HEK293 (cell line): Measurements from ENCODE around the gene POLR3A.

Experiments
- BCL11A ChIP-seq: fragments of 450-650 bp; formaldehyde crosslinking; IDR thresholded peaks from 2 replicates; pipeline ENCODE4 v1.5.1; 2016; ENCODE audit warnings: low read depth, missing biosample characterization, missing genetic modification characterization
- GLI4 ChIP-seq: fragments of 450-650 bp; formaldehyde crosslinking; IDR thresholded peaks from 2 replicates; pipeline ENCODE4 v1.5.1; 2016; ENCODE audit warnings: missing biosample characterization, missing genetic modification characterization
- GLIS1 ChIP-seq: fragments of 450-650 bp; formaldehyde crosslinking; IDR thresholded peaks from 2 replicates; pipeline ENCODE4 v1.5.1; 2016; ENCODE audit warnings: missing biosample characterization, missing genetic modification characterization
- KLF9 ChIP-seq: fragments of 450-650 bp; formaldehyde crosslinking; IDR thresholded peaks from 2 replicates; pipeline ENCODE4 v1.5.1; 2016; ENCODE audit warnings: missing biosample characterization, missing genetic modification characterization, low read depth
- OSR2 ChIP-seq: fragments of 450-650 bp; formaldehyde crosslinking; IDR thresholded peaks from 2 replicates; pipeline ENCODE4 v1.5.1; 2016; ENCODE audit warnings: missing biosample characterization, missing genetic modification characterization
- SCRT1 ChIP-seq: fragments of 450-650 bp; formaldehyde crosslinking; IDR thresholded peaks from 2 replicates; pipeline ENCODE4 v1.5.1; 2016; ENCODE audit warnings: missing biosample characterization, missing genetic modification characterization, borderline replicate concordance
- TRIM28 ChIP-seq: IDR thresholded peaks from 2 replicates; pipeline ENCODE4 v1.6.1; 2011; ENCODE audit warnings: low read length, control low read depth, borderline replicate concordance
- ZBTB17 ChIP-seq: fragments of 450-650 bp; formaldehyde crosslinking; IDR thresholded peaks from 2 replicates; pipeline ENCODE4 v1.5.1; 2016; ENCODE audit warnings: missing biosample characterization, missing genetic modification characterization
- ZFP37 ChIP-seq: fragments of 450-650 bp; formaldehyde crosslinking; IDR thresholded peaks from 2 replicates; pipeline ENCODE4 v1.5.1; 2016; ENCODE audit warnings: missing biosample characterization, missing genetic modification characterization
- ZNF24 ChIP-seq: fragments of 450-650 bp; formaldehyde crosslinking; IDR thresholded peaks from 2 replicates; pipeline ENCODE4 v1.5.1; 2016; ENCODE audit warnings: missing biosample characterization, missing genetic modification characterization
- ZNF48 ChIP-seq: fragments of 450-650 bp; formaldehyde crosslinking; IDR thresholded peaks from 2 replicates; pipeline ENCODE4 v1.5.1; 2016; ENCODE audit warnings: missing biosample characterization, missing genetic modification characterization
- ZNF501 ChIP-seq: fragments of 450-650 bp; formaldehyde crosslinking; IDR thresholded peaks from 2 replicates; pipeline ENCODE4 v1.5.1; 2016; ENCODE audit warnings: missing biosample characterization, missing genetic modification characterization
- ZNF529 ChIP-seq: fragments of 450-650 bp; formaldehyde crosslinking; IDR thresholded peaks from 2 replicates; pipeline ENCODE4 v1.5.1; 2017; ENCODE audit warnings: missing genetic modification characterization, missing biosample characterization; ENCODE audit not compliant: insufficient replicate concordance
- ZNF558 ChIP-seq: fragments of 450-650 bp; formaldehyde crosslinking; IDR thresholded peaks from 2 replicates; pipeline ENCODE4 v1.5.1; 2016; ENCODE audit warnings: missing biosample characterization, missing genetic modification characterization
- ZNF629 ChIP-seq: fragments of 450-650 bp; formaldehyde crosslinking; IDR thresholded peaks from 2 replicates; pipeline ENCODE4 v1.5.1; 2017; ENCODE audit warnings: missing biosample characterization, missing genetic modification characterization
- ZNF837 ChIP-seq: fragments of 450-650 bp; formaldehyde crosslinking; IDR thresholded peaks from 2 replicates; pipeline ENCODE4 v1.5.1; 2016; ENCODE audit warnings: missing biosample characterization, missing genetic modification characterization
- TF ChIP-seq, protein P1 (sequence below): fragments of 450-650 bp; formaldehyde crosslinking; IDR thresholded peaks from 2 replicates; pipeline ENCODE4 v1.5.1; 2016; ENCODE audit warnings: missing biosample characterization, missing genetic modification characterization
- TF ChIP-seq, protein P2 (sequence below): fragments of 450-650 bp; formaldehyde crosslinking; IDR thresholded peaks from 2 replicates; pipeline ENCODE4 v1.5.1; 2016; ENCODE audit warnings: missing biosample characterization, missing genetic modification characterization
- TF ChIP-seq, protein P3 (sequence below): fragments of 450-650 bp; formaldehyde crosslinking; IDR thresholded peaks from 2 replicates; pipeline ENCODE4 v1.5.1; 2016; ENCODE audit warnings: missing biosample characterization, missing genetic modification characterization
- TF ChIP-seq, protein P4 (sequence below): fragments of 450-650 bp; formaldehyde crosslinking; IDR thresholded peaks from 2 replicates; pipeline ENCODE4 v1.5.1; 2016; ENCODE audit warnings: missing biosample characterization, missing genetic modification characterization
- TF ChIP-seq, protein P5 (sequence below): fragments of 450-650 bp; formaldehyde crosslinking; IDR thresholded peaks from 2 replicates; pipeline ENCODE4 v1.5.1; 2016; ENCODE audit warnings: missing biosample characterization, missing genetic modification characterization
- TF ChIP-seq, protein P6 (sequence below): fragments of 450-650 bp; formaldehyde crosslinking; IDR thresholded peaks from 2 replicates; pipeline ENCODE4 v1.5.1; 2017; ENCODE audit warnings: missing biosample characterization, missing genetic modification characterization
- TF ChIP-seq, protein P7 (sequence below): fragments of 450-650 bp; formaldehyde crosslinking; IDR thresholded peaks from 2 replicates; pipeline ENCODE4 v1.5.1; 2016; ENCODE audit warnings: missing biosample characterization, missing genetic modification characterization
- TF ChIP-seq, protein P8 (sequence below): fragments of 450-650 bp; IDR thresholded peaks from 2 replicates; pipeline ENCODE4 v1.5.1; 2018; ENCODE audit warnings: missing biosample characterization, missing genetic modification characterization
- TF ChIP-seq, protein P9 (sequence below): fragments of 450-650 bp; formaldehyde crosslinking; IDR thresholded peaks from 2 replicates; pipeline ENCODE4 v1.5.1; 2016; ENCODE audit warnings: missing biosample characterization, missing genetic modification characterization

The POLR3A gene

DNA sequence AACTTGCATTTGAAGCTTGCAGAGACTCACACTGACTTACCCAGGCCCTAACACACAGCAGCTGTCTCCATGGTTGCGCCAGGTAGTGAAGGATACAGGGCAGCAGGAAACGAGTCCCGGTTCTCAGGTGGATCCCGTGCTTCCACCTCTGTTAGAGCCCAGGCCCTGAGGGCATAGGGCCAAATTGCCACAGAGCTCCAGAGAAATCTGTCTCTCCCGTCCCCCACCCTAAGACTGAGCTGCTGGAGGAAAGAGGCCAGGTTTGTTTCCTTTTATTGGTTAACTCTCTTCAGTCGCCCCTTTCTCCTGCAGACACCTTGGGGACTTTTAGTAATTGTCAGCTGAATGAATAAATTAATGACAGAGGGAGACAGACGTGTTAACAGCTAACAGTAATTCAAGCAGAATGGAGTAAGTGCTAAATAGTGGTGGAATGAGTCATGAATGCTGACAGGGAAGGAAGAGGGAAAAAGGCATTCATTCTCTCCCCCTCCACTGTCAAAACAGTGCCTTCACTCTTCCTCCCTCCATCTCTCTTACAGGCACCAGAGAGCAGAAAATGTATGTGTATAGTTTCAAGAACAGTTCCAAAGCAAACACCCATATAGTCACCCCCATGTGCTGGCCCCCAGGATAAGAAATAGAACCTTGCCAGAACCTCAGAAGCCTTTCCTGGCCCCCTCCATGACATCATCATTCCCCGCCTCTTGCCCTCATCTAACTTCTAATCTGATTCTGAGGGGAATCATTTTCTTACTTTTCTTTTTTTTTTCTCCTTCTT, 86.0 kb downstream of the POLR3A start (continued):
- TF ChIP-seq BCL11A (tag by site-specific recombination): no peak
- TF ChIP-seq, protein P1, sequence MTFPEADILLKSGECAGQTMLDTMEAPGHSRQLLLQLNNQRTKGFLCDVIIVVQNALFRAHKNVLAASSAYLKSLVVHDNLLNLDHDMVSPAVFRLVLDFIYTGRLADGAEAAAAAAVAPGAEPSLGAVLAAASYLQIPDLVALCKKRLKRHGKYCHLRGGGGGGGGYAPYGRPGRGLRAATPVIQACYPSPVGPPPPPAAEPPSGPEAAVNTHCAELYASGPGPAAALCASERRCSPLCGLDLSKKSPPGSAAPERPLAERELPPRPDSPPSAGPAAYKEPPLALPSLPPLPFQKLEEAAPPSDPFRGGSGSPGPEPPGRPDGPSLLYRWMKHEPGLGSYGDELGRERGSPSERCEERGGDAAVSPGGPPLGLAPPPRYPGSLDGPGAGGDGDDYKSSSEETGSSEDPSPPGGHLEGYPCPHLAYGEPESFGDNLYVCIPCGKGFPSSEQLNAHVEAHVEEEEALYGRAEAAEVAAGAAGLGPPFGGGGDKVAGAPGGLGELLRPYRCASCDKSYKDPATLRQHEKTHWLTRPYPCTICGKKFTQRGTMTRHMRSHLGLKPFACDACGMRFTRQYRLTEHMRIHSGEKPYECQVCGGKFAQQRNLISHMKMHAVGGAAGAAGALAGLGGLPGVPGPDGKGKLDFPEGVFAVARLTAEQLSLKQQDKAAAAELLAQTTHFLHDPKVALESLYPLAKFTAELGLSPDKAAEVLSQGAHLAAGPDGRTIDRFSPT (tag by site-specific recombination): peak; percentile 52; the same call in 1 of the 2 replicates
- TF ChIP-seq SCRT1 (tag by site-specific recombination): no peak
- 0 out of 2 replicates have a peak, but pooled peaks have one; percentile 66 for TF ChIP-seq ZNF24 (tag by site-specific recombination)
- peak; percentile 59; the same call in 1 of the 2 replicates for TF ChIP-seq TRIM28
- TF ChIP-seq, protein P2, sequence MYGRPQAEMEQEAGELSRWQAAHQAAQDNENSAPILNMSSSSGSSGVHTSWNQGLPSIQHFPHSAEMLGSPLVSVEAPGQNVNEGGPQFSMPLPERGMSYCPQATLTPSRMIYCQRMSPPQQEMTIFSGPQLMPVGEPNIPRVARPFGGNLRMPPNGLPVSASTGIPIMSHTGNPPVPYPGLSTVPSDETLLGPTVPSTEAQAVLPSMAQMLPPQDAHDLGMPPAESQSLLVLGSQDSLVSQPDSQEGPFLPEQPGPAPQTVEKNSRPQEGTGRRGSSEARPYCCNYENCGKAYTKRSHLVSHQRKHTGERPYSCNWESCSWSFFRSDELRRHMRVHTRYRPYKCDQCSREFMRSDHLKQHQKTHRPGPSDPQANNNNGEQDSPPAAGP (tag by site-specific recombination): peak; percentile 63; the same call in 1 of the 2 replicates
- peak; percentile 4 for TF ChIP-seq ZNF529 (tag by site-specific recombination)
- no peak for TF ChIP-seq GLI4 (tag by site-specific recombination)
- TF ChIP-seq, protein P3, sequence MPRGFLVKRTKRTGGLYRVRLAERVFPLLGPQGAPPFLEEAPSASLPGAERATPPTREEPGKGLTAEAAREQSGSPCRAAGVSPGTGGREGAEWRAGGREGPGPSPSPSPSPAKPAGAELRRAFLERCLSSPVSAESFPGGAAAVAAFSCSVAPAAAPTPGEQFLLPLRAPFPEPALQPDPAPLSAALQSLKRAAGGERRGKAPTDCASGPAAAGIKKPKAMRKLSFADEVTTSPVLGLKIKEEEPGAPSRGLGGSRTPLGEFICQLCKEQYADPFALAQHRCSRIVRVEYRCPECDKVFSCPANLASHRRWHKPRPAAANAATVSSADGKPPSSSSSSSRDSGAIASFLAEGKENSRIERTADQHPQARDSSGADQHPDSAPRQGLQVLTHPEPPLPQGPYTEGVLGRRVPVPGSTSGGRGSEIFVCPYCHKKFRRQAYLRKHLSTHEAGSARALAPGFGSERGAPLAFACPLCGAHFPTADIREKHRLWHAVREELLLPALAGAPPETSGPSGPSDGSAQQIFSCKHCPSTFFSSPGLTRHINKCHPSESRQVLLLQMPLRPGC: peak; percentile 66
- TF ChIP-seq ZNF558 (tag by site-specific recombination): no peak
- TF ChIP-seq, protein P4, sequence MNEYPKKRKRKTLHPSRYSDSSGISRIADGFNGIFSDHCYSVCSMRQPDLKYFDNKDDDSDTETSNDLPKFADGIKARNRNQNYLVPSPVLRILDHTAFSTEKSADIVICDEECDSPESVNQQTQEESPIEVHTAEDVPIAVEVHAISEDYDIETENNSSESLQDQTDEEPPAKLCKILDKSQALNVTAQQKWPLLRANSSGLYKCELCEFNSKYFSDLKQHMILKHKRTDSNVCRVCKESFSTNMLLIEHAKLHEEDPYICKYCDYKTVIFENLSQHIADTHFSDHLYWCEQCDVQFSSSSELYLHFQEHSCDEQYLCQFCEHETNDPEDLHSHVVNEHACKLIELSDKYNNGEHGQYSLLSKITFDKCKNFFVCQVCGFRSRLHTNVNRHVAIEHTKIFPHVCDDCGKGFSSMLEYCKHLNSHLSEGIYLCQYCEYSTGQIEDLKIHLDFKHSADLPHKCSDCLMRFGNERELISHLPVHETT (tag by site-specific recombination): peak; percentile 49; the same call in 1 of the 2 replicates
- TF ChIP-seq ZBTB17 (tag by site-specific recombination): peak; percentile 39
- TF ChIP-seq ZNF629 (tag by site-specific recombination): peak; percentile 82
- TF ChIP-seq ZNF48 (tag by site-specific recombination): no peak
- TF ChIP-seq, protein P5, sequence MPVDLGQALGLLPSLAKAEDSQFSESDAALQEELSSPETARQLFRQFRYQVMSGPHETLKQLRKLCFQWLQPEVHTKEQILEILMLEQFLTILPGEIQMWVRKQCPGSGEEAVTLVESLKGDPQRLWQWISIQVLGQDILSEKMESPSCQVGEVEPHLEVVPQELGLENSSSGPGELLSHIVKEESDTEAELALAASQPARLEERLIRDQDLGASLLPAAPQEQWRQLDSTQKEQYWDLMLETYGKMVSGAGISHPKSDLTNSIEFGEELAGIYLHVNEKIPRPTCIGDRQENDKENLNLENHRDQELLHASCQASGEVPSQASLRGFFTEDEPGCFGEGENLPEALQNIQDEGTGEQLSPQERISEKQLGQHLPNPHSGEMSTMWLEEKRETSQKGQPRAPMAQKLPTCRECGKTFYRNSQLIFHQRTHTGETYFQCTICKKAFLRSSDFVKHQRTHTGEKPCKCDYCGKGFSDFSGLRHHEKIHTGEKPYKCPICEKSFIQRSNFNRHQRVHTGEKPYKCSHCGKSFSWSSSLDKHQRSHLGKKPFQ (tag by site-specific recombination): no peak
- 0 out of 2 replicates have a peak, but pooled peaks have one; percentile 22 for TF ChIP-seq KLF9 (tag by site-specific recombination)
- no peak for TF ChIP-seq ZFP37 (tag by site-specific recombination)
- TF ChIP-seq, protein P6, sequence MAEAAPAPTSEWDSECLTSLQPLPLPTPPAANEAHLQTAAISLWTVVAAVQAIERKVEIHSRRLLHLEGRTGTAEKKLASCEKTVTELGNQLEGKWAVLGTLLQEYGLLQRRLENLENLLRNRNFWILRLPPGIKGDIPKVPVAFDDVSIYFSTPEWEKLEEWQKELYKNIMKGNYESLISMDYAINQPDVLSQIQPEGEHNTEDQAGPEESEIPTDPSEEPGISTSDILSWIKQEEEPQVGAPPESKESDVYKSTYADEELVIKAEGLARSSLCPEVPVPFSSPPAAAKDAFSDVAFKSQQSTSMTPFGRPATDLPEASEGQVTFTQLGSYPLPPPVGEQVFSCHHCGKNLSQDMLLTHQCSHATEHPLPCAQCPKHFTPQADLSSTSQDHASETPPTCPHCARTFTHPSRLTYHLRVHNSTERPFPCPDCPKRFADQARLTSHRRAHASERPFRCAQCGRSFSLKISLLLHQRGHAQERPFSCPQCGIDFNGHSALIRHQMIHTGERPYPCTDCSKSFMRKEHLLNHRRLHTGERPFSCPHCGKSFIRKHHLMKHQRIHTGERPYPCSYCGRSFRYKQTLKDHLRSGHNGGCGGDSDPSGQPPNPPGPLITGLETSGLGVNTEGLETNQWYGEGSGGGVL (tag by site-specific recombination): peak; percentile 91
- no peak for TF ChIP-seq ZNF837 (tag by site-specific recombination)
- TF ChIP-seq, protein P7, sequence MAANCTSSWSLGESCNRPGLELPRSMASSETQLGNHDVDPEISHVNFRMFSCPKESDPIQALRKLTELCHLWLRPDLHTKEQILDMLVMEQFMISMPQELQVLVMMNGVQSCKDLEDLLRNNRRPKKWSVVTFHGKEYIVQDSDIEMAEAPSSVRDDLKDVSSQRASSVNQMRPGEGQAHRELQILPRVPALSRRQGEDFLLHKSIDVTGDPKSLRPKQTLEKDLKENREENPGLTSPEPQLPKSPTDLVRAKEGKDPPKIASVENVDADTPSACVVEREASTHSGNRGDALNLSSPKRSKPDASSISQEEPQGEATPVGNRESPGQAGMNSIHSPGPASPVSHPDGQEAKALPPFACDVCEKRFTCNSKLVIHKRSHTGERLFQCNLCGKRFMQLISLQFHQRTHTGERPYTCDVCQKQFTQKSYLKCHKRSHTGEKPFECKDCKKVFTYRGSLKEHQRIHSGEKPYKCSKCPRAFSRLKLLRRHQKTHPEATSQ (tag by site-specific recombination): no peak
- TF ChIP-seq GLIS1 (tag by site-specific recombination): peak; percentile 29; the same call in 1 of the 2 replicates
- TF ChIP-seq, protein P8, sequence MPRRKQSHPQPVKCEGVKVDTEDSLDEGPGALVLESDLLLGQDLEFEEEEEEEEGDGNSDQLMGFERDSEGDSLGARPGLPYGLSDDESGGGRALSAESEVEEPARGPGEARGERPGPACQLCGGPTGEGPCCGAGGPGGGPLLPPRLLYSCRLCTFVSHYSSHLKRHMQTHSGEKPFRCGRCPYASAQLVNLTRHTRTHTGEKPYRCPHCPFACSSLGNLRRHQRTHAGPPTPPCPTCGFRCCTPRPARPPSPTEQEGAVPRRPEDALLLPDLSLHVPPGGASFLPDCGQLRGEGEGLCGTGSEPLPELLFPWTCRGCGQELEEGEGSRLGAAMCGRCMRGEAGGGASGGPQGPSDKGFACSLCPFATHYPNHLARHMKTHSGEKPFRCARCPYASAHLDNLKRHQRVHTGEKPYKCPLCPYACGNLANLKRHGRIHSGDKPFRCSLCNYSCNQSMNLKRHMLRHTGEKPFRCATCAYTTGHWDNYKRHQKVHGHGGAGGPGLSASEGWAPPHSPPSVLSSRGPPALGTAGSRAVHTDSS (tag by site-specific recombination): 0 out of 2 replicates have a peak, but pooled peaks have one; percentile 27
- TF ChIP-seq ZNF501 (tag by site-specific recombination): no peak
- TF ChIP-seq OSR2 (tag by site-specific recombination): 0 out of 2 replicates have a peak, but pooled peaks have one; percentile 30
- TF ChIP-seq, protein P9, sequence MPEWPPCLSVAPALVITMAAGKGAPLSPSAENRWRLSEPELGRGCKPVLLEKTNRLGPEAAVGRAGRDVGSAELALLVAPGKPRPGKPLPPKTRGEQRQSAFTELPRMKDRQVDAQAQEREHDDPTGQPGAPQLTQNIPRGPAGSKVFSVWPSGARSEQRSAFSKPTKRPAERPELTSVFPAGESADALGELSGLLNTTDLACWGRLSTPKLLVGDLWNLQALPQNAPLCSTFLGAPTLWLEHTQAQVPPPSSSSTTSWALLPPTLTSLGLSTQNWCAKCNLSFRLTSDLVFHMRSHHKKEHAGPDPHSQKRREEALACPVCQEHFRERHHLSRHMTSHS (tag by site-specific recombination): no peak
